Non-pigmented ciliary epithelial cell (primary cell): ENCODE data around the gene N4BP2.
"Not testable (repeated sequence)": the region's sequence is repeated elsewhere in the genome, so short reads cannot be mapped to it uniquely, and the experiment has no call there.

Experiments used
- DNase-seq: peaks from one replicate; pipeline ENCODE4 v3.0.0-alpha.2; 2010; ENCODE audit warnings: low read depth

The N4BP2 gene

DNA sequence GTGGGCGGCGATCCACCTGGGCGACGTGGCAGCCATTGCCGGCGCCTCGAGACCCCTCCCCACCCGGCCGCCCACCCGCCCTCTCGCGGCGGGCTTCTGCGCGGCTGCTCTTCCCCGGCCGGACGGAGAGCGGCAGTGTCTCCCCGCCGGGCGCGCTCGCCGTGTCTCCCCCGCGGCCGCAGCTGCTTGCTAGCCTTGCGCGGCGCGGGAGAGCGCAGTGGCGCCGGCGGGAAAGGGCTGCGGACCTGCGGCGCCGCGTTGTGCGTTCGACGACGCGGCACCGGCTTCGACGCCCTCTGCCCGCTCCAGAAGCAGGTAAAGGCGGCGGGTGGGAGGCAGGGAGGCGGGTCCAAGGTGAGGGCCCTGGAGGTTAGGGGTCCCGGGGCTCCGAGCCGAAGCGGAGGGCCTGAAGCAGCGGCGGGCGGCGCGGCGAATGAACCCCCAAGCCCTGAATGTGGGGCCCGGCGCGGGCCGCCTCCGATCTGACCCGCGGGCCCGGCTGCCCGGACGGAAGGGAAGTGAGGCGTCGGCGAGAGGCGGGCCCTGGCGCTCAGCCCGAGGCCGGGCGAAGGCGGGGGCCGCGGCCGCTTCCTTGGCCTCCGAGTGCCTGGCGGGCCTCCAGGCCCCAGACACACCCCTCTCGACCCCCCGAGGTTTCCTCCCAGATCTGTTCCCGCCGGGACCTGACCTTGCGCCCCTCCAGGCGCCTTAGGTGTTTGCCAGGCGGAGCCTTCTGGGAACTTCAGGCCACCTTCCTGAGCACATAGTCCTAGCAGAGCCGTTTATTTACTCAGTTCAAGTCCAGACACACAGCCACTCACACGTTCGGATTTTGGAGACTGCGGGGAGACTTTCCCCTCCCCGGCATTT, at the start of gene N4BP2:
Gene N4BP2 (plus strand): TSS at position 135 of the 870 bp plus-strand sequence. CDS start 40,491 bp downstream, outside the sequence.
- no peak for DNase-seq

DNA sequence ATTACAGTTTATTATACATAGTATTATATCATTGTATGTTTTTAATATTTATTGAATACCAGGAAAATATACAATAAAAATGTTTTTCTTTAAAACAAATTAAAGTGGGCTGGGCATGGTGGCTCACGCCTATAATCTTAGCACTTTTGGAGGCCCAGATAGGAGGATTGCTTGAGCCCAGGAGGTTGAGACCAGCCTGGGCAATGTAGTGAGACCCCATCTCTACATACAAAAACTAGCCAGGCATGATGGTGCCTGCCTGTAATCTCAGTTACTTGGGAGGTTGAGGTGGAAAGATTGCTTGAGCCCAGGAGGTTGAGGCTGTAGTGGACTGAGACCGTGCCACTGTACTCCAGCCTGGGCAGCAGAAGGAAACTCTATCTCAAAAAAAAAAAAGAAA, 40.6 kb upstream of the N4BP2 start:
- no peak for DNase-seq

DNA sequence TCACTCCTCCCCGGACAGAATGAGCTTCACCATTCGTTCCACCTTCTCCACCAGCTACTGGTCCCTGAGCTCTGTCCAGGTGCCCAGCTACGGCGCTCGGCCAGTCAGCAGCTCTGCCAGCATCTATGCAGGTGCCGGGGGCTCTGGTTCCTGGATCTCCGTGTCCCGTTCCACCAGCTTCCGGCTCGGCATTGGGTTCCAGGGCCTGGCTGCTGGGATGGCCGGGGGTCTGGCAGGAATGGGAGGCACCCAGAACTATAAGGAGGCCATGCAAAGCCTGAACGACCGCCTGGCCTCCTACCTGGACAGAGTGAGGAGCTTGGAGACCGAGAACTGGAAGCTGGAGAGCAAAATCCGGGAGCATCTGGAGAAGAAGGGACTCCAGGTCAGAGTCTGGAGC, 36.4 kb upstream of the N4BP2 start:
- DNase-seq = no peak

DNA sequence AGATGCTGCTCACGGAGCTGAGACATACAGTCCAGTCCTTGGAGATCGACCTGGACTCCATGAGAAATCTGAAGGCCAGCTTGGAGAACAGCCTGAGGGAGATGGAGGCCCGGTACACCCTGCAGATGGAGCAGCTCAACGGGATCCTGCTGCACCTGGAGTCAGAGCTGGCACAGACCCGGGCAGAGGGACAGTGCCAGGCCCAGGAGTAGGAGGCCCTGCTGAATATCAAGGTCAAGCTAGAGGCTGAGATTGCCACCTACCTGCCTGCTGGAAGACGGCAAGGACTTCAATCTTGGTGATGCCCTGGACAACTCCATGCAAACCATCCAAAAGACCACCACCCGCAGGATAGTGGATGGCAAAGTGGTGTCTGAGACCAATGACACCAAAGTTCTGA, 35.5 kb upstream of the N4BP2 start:
- not testable (repeated sequence) for DNase-seq

DNA sequence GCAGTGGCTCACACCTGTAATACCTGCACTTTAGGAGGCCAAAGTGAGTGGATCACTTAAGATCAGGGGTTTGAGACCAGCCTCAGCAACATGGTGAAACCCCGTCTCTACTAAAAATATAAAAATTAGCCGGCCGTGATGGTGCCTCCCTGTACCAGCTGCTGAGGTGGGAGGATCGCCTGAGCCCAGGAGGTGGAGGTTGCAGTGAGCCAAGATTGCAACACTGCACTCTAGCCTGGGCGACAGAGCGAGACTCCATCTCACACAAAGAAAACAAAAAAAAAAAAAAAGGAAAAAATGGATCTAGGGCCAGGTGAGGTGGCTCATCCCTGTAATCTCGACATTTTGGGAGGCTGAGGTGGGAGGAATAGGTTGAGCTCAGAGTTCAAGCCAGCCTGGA, 32.6 kb upstream of the N4BP2 start:
- DNase-seq = not testable (repeated sequence)

DNA sequence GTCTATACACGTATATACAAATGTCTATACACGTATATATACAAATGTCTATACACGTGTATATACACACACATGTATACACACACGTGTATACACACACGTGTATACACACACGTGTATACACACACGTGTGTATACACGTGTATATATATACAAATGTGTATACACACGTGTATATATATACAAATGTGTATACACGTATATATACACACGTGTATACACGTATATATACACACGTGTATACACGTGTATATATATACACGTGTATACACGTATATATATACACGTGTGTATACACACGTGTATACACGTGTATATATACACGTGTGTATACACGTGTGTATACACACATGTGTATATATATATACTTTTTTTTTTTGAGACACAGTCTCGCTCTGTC, 23.9 kb upstream of the N4BP2 start:
- DNase-seq = no peak

GRCh38 chr4:40033613-40034012, 23.0 kb upstream of the N4BP2 start:
- DNase-seq = no peak

- no peak for DNase-seq
These were observed 17.7 kb upstream of the N4BP2 start for GRCh38 chr4:40038977-40039376.

GRCh38 chr4:40040908-40041307, 15.7 kb upstream of the N4BP2 start:
- no peak for DNase-seq

GRCh38 chr4:40043786-40044185, 12.9 kb upstream of the N4BP2 start:
- no peak for DNase-seq

DNA sequence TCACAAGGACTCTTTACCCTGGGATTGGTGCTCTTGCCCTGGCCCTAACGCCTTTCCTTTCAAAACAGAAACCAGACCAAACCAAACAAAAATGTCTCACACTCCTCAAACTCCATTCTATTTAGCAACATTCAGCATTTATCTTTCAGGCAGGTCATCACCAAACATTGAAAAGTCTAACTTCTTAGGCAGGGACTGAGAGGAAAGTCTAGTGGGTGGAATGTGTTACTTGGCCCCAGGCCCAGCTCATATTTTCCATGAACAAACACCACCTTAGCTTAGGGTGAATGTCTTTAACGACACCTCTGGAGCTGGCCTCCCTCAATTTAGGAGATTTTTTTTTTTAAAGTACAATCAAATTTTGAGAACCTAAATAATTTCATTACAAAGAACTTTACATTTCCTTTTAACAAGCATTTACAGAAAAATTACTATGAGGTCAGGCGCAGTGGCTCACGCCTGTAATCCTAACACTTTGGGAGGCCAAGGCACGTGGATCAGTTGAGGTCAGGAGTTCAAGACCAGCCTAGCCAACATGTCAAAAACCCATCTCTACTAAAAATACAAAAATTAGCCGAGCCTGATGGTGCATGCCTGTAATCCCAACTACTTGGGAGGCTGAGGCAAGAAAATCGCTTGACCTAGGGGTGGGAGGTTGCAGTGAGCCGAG, 10.2 kb upstream of the N4BP2 start:
- no peak for DNase-seq

- no peak for DNase-seq
These were observed 3.5 kb upstream of the N4BP2 start for GRCh38 chr4:40053161-40053560.

DNA sequence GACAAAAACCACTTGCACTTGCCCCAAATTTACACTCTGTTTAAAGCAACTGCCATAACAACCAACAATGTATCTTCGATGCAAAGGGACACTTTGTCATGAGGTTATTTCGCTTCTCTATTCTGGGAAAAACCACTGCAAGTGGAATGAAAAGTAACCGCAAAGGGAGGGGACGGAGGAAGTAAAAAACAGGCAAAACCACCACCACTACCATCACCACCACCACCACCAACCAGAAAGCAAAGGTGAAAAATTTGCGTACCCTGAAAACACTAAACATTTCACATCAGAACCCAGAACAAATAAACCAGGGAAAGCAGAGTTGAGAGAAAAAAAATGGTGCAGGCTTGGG, 1.2 kb upstream of the N4BP2 start:
- no peak for DNase-seq

DNA sequence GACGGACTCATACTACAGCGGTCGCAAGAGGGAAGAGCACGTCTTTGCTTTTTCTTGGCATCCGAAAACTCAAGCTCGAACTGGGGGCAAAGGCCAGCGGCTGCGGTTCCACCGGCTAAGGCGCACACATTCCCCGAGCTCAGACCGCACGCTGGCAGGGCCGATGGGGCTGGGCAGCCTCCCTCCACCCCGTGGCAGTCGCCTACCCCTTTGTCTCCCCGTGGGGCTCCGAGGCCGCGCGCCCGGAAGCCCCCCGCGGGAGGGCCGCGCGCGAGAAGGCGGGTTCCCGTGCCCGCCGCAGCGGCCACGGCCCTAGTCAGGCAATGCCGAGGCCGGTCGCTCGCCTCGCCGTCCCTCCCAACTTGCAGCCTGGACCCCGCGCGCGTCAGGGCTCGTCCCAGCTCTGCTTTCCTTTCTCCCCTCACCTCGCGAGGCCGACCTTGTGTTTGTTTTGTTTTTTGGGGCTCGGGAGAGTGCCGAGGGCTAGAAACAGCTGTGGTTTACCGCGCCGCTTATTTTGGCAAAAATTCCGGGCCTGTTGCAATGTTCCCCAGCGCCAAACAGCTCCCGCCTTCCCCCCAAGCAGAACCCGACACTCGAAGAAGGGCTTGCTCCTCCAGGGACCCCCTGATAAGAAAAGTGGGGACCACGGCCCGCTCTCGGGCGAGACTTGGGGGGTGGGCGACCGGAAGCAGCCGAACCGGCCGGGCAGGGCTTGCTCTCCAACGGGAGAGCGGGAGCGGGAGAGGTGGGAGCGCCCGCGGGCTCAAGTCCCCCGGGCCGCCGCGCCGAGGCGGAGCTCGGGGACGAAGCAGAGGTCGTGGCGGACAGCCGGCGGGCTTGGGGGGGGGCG, 561 bp upstream of the N4BP2 start:
- DNase-seq = no peak

- DNase-seq = peak; percentile 94
These were observed 989 bp downstream of the N4BP2 start for GRCh38 chr4:40057586-40058091.

DNA sequence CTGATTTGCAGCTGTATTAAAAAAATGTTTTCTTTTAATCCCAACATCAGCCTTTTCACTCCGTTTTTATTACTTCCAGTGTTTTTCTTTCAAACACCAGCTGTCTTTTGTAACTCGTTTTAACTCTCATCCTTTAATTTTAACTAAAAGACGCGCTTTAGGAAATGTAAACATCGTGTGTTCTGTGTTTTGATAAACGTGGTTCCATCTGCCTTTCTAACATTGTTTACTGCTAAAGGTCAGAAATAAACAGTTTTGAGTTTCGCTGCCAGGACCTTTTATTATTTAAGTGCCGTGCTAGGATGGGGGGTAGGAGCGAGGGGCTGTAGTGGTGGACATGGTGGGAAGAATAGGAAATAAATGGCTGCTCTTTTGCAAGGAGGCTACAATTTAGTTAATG, 1.5 kb downstream of the N4BP2 start:
- DNase-seq = no peak

GRCh38 chr4:40058854-40059253, 2.2 kb downstream of the N4BP2 start:
- no peak for DNase-seq

DNA sequence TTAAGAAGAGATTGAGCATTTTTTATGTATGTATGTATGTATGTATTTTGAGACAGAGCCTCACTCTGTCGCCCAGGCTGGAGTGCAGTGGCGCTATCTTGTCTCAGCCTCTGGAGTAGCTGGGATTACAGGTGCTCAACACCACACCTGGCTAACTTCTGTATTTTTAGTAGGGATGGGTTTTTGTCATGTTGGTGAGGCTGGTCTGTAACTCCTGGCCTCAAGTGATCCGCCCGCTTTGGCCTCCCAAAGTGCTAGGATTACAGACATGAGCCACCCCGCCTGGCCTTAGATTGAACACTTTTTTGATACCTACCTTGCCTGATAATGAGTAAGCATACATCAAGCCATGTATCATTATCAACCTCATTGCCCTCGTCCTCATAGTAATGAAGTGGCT, 2.7 kb downstream of the N4BP2 start:
- no peak for DNase-seq

- no peak for DNase-seq
These were observed 8.4 kb downstream of the N4BP2 start for GRCh38 chr4:40065010-40065409.

DNA sequence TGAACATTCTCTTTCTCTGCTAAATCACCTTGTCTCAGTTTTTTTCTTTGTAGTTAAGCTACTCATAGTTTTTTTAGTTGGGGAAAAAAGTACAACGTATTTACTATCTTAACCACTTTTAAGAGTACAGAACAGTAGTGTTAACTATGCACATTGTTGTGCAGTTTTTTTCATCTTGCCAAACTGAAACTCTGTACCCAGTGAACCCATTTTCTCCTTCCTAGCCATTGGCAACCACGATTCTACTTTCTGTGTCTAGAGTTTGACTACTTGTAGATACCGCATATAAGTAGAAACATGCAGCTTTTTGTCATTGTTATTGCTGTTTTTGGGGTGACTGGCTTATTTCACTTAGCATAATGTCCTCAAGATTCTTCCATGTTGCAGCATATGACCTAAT, 10.0 kb downstream of the N4BP2 start:
- no peak for DNase-seq

GRCh38 chr4:40070387-40070786, 13.7 kb downstream of the N4BP2 start:
- DNase-seq = no peak

DNA sequence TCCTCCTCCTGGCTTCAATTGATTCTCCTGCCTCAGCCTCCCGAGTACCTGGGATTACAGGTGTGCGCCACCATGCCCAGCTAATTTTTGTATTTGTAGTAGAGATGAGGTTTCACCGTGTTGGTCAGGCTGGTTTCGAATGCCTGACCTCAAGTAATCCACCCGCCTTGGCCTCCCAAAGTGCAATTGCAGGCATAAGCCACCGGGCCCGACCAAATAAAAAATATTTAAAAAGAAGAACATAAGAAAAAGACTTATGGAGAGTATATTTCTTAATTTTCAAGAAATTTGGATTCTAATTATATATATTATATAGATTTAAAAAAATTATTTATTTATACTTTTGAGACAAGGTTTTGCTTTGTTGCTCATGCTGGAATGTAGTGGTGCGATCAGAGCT, 29.8 kb downstream of the N4BP2 start:
- DNase-seq = no peak
